HEK293 (cell line): ENCODE measurements around the gene SECTM1.

Experiments
- BCL11A ChIP-seq: fragments of 450-650 bp; formaldehyde crosslinking; IDR thresholded peaks from 2 replicates; pipeline ENCODE4 v1.5.1; 2016; ENCODE audit warnings: low read depth, missing biosample characterization, missing genetic modification characterization
- GLIS1 ChIP-seq: fragments of 450-650 bp; formaldehyde crosslinking; IDR thresholded peaks from 2 replicates; pipeline ENCODE4 v1.5.1; 2016; ENCODE audit warnings: missing biosample characterization, missing genetic modification characterization
- GLIS2 ChIP-seq: fragments of 450-650 bp; formaldehyde crosslinking; IDR thresholded peaks from 2 replicates; pipeline ENCODE4 v1.5.1; 2016; ENCODE audit warnings: missing biosample characterization, missing genetic modification characterization
- IKZF3 ChIP-seq: fragments of 450-650 bp; IDR thresholded peaks from 2 replicates; pipeline ENCODE4 v1.5.0; 2018; ENCODE audit warnings: missing biosample characterization, mild to moderate bottlenecking, missing genetic modification characterization, moderate library complexity
- KLF10 ChIP-seq: fragments of 450-650 bp; IDR thresholded peaks from 2 replicates; pipeline ENCODE4 v1.5.1; 2018; ENCODE audit warnings: missing biosample characterization, mild to moderate bottlenecking, missing genetic modification characterization
- MYNN ChIP-seq: fragments of 450-650 bp; formaldehyde crosslinking; IDR thresholded peaks from 2 replicates; pipeline ENCODE4 v1.5.1; 2016; ENCODE audit warnings: missing biosample characterization, missing genetic modification characterization, borderline replicate concordance
- SP7 ChIP-seq: fragments of 450-650 bp; formaldehyde crosslinking; IDR thresholded peaks from 2 replicates; pipeline ENCODE4 v1.5.1; 2016; ENCODE audit warnings: missing biosample characterization, missing genetic modification characterization
- ZBTB17 ChIP-seq: fragments of 450-650 bp; formaldehyde crosslinking; IDR thresholded peaks from 2 replicates; pipeline ENCODE4 v1.5.1; 2016; ENCODE audit warnings: missing biosample characterization, missing genetic modification characterization
- ZBTB21 ChIP-seq: fragments of 450-650 bp; formaldehyde crosslinking; IDR thresholded peaks from 2 replicates; pipeline ENCODE4 v1.5.1; 2017; ENCODE audit warnings: missing biosample characterization, missing genetic modification characterization
- ZBTB48 ChIP-seq: fragments of 450-650 bp; formaldehyde crosslinking; IDR thresholded peaks from 2 replicates; pipeline ENCODE4 v1.5.1; 2016; ENCODE audit warnings: missing biosample characterization, missing genetic modification characterization
- ZBTB49 ChIP-seq: fragments of 450-650 bp; formaldehyde crosslinking; IDR thresholded peaks from 2 replicates; pipeline ENCODE4 v1.5.1; 2016; ENCODE audit warnings: missing biosample characterization, missing genetic modification characterization, low read depth
- ZEB2 ChIP-seq: fragments of 450-650 bp; formaldehyde crosslinking; IDR thresholded peaks from 2 replicates; pipeline ENCODE4 v1.5.1; 2016; ENCODE audit warnings: missing biosample characterization, missing genetic modification characterization
- ZNF148 ChIP-seq: fragments of 450-650 bp; formaldehyde crosslinking; IDR thresholded peaks from 2 replicates; pipeline ENCODE4 v1.5.0; 2017; ENCODE audit warnings: missing biosample characterization, missing genetic modification characterization, borderline replicate concordance
- ZNF157 ChIP-seq: fragments of 450-650 bp; formaldehyde crosslinking; IDR thresholded peaks from 2 replicates; pipeline ENCODE4 v1.5.1; 2016; ENCODE audit warnings: missing biosample characterization, missing genetic modification characterization
- ZNF16 ChIP-seq: fragments of 450-650 bp; formaldehyde crosslinking; IDR thresholded peaks from 2 replicates; pipeline ENCODE4 v1.5.1; 2016; ENCODE audit warnings: low read depth, missing biosample characterization, missing genetic modification characterization
- ZNF184 ChIP-seq: fragments of 450-650 bp; IDR thresholded peaks from 2 replicates; pipeline ENCODE4 v1.5.1; 2018; ENCODE audit warnings: missing biosample characterization, mild to moderate bottlenecking, missing genetic modification characterization
- ZNF221 ChIP-seq: fragments of 450-650 bp; formaldehyde crosslinking; IDR thresholded peaks from 2 replicates; pipeline ENCODE4 v1.5.1; 2017; ENCODE audit warnings: missing biosample characterization, missing genetic modification characterization, borderline replicate concordance
- ZNF362 ChIP-seq: fragments of 450-650 bp; formaldehyde crosslinking; IDR thresholded peaks from 2 replicates; pipeline ENCODE4 v1.5.1; 2016; ENCODE audit warnings: missing biosample characterization, missing genetic modification characterization
- ZNF398 ChIP-seq: fragments of 450-650 bp; formaldehyde crosslinking; IDR thresholded peaks from 2 replicates; pipeline ENCODE4 v1.5.1; 2017; ENCODE audit warnings: missing biosample characterization, missing genetic modification characterization
- ZNF404 ChIP-seq: fragments of 450-650 bp; formaldehyde crosslinking; IDR thresholded peaks from 2 replicates; pipeline ENCODE4 v1.5.1; 2017; ENCODE audit warnings: missing biosample characterization, missing genetic modification characterization
- ZNF48 ChIP-seq: fragments of 450-650 bp; formaldehyde crosslinking; IDR thresholded peaks from 2 replicates; pipeline ENCODE4 v1.5.1; 2016; ENCODE audit warnings: missing biosample characterization, missing genetic modification characterization
- ZNF501 ChIP-seq: fragments of 450-650 bp; formaldehyde crosslinking; IDR thresholded peaks from 2 replicates; pipeline ENCODE4 v1.5.1; 2016; ENCODE audit warnings: missing biosample characterization, missing genetic modification characterization
- ZNF645 ChIP-seq: fragments of 450-650 bp; formaldehyde crosslinking; IDR thresholded peaks from 2 replicates; pipeline ENCODE4; 2016; ENCODE audit warnings: missing biosample characterization, missing genetic modification characterization
- ZNF654 ChIP-seq: fragments of 450-650 bp; formaldehyde crosslinking; IDR thresholded peaks from 2 replicates; pipeline ENCODE4 v1.5.1; 2016; ENCODE audit warnings: low read depth, missing biosample characterization, missing genetic modification characterization
- ZSCAN5A ChIP-seq: fragments of 450-650 bp; formaldehyde crosslinking; IDR thresholded peaks from 2 replicates; pipeline ENCODE4 v1.5.1; 2016; ENCODE audit warnings: missing biosample characterization, missing genetic modification characterization
- ZXDB ChIP-seq: fragments of 450-650 bp; formaldehyde crosslinking; IDR thresholded peaks from 2 replicates; pipeline ENCODE4 v1.5.1; 2016; ENCODE audit warnings: missing biosample characterization, missing genetic modification characterization
- TF ChIP-seq, protein P1 (sequence below): fragments of 450-650 bp; formaldehyde crosslinking; IDR thresholded peaks from 2 replicates; pipeline ENCODE4 v1.5.1; 2017; ENCODE audit warnings: missing biosample characterization, missing genetic modification characterization

SECTM1 gene

DNA sequence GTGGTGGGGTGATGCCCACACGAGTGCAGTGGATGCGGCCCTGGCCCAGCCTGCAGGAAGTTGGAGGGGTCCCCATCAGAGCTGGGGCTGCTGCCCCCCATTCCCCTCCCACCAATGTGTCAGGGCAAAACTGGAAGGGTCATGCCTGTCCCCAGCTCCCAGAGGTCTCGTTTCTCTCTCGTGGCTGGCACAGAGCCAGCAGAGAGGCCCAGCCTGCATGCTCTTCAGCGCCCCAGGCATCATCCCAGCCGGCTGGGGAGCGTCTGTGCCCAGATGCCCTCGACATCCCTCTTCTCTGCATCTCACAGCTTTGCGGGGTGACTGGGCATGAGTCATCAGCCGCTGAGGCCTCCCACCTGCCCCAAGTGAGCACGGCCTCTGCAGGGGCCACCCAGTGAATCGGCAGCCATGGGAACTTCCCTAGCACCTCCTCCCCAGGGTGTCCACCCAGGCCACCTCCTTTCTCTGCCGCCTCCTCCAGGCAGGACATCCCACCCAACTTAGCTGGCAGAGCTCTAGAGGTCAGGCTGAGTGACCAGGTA lies 50.3 kb downstream of the SECTM1 start (continued):
- no peak for TF ChIP-seq ZBTB49 (tag by site-specific recombination)
- no peak for TF ChIP-seq ZNF501
- TF ChIP-seq MYNN, result no peak
- TF ChIP-seq ZNF48 (tag by site-specific recombination), result no peak
- peak; percentile 97 for TF ChIP-seq GLIS1 (tag by site-specific recombination)
- TF ChIP-seq ZNF654 (tag by site-specific recombination), result no peak
- no peak for TF ChIP-seq ZNF645 (tag by site-specific recombination)
- peak; percentile 82 for TF ChIP-seq GLIS2 (tag by site-specific recombination)
- peak; percentile 56 for TF ChIP-seq SP7 (tag by site-specific recombination)
- TF ChIP-seq, protein P1, sequence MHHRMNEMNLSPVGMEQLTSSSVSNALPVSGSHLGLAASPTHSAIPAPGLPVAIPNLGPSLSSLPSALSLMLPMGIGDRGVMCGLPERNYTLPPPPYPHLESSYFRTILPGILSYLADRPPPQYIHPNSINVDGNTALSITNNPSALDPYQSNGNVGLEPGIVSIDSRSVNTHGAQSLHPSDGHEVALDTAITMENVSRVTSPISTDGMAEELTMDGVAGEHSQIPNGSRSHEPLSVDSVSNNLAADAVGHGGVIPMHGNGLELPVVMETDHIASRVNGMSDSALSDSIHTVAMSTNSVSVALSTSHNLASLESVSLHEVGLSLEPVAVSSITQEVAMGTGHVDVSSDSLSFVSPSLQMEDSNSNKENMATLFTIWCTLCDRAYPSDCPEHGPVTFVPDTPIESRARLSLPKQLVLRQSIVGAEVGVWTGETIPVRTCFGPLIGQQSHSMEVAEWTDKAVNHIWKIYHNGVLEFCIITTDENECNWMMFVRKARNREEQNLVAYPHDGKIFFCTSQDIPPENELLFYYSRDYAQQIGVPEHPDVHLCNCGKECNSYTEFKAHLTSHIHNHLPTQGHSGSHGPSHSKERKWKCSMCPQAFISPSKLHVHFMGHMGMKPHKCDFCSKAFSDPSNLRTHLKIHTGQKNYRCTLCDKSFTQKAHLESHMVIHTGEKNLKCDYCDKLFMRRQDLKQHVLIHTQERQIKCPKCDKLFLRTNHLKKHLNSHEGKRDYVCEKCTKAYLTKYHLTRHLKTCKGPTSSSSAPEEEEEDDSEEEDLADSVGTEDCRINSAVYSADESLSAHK (tag by site-specific recombination), result no peak
- no peak for TF ChIP-seq ZSCAN5A (tag by site-specific recombination)
- no peak; the same call in 1 of the 2 replicates for TF ChIP-seq ZBTB17
- TF ChIP-seq ZBTB21 (tag by site-specific recombination), result no peak
- no peak for TF ChIP-seq ZNF362
- TF ChIP-seq KLF10 (tag by site-specific recombination), result no peak
- no peak for TF ChIP-seq ZEB2 (tag by site-specific recombination)
- 0 out of 2 replicates have a peak, but pooled peaks have one; percentile 14 for TF ChIP-seq IKZF3 (tag by site-specific recombination)
- TF ChIP-seq ZBTB48, result peak; percentile 84
- TF ChIP-seq ZNF16 (tag by site-specific recombination), result no peak
- TF ChIP-seq ZNF148 (tag by site-specific recombination), result no peak
- no peak for TF ChIP-seq ZNF404 (tag by site-specific recombination)
- 0 out of 2 replicates have a peak, but pooled peaks have one; percentile 28 for TF ChIP-seq ZNF184 (tag by site-specific recombination)
- TF ChIP-seq ZNF221, result no peak
- TF ChIP-seq ZNF157 (tag by site-specific recombination), result no peak
- peak; percentile 63 for TF ChIP-seq ZNF398
- TF ChIP-seq BCL11A (tag by site-specific recombination), result no peak
- TF ChIP-seq ZXDB (tag by site-specific recombination), result no peak
